AG04449 (cell line): ENCODE results near the gene MYO15A.
A peak's percentile ranks its signal among the peaks of the same experiment; 100 is the strongest.
"Not testable (repeated sequence)": the region's sequence is repeated elsewhere in the genome, so short reads cannot be mapped to it uniquely, and the experiment has no call there.

Source experiments
- CTCF ChIA-PET: fragments of 350-600 bp; formaldehyde crosslinking; extraction: SDS; loops from one replicate; lab custom pipeline; 2021; ENCODE audit warnings: antibody characterized with exemption; lab: Yijun Ruan, JAX
- POLR2A ChIA-PET: fragments of 400-600, 350-600 bp; formaldehyde crosslinking; extraction: SDS; loops from one replicate; lab custom pipeline; 2020; ENCODE audit warnings: antibody characterized with exemption, inconsistent platforms; lab: Yijun Ruan, JAX
- DNase-seq: peaks from one replicate; pipeline ENCODE4 v3.0.0-alpha.2; 2010; ENCODE audit warnings: low read depth, low spot score
- H3K4me3 ChIP-seq: 2 replicates; pipeline ENCODE4 v1.5.1; 2011; ENCODE audit warnings: low read depth, mild to moderate bottlenecking, control low read depth, low read length
- CTCF ChIP-seq: IDR thresholded peaks from one replicate; pipeline ENCODE4 v1.5.1; 2011; ENCODE audit warnings: mild to moderate bottlenecking, moderate library complexity, low read length, control low read depth, inconsistent platforms; ENCODE audit not compliant: insufficient read depth; ENCODE audit errors: missing control alignments

MYO15A gene

GRCh38 chr17:18206962-18207361 lies 98.4 kb downstream of the MYO15A start:
- ChIA-PET POLR2A (no interaction called here), CTCF (interaction anchor here (1.0 to 7.6 kb wide), 2 partner anchors 10 to 64 kb away, joined by 4 to 49 read pairs; no protein-coding TSS in a partner anchor)
- no peak overlapping the region for H3K4me3 ChIP-seq
- TF ChIP-seq CTCF, result no peak
- DNase-seq, result no peak

- no peak for TF ChIP-seq CTCF
- POLR2A ChIA-PET, result interaction anchor here (0.6 kb wide), 1 partner anchor 10 kb away, joined by 3 read pairs; no protein-coding TSS in a partner anchor
- DNase-seq, result no peak
- no peak overlapping the region for H3K4me3 ChIP-seq
- CTCF ChIA-PET, result interaction anchor here (7.6 kb wide), 1 partner anchor 9 kb away, joined by 49 read pairs; no protein-coding TSS in a partner anchor
These were observed 99.5 kb downstream of the MYO15A start for GRCh38 chr17:18208092-18208491.

GRCh38 chr17:18213666-18214270 lies 105.2 kb downstream of the MYO15A start:
- POLR2A ChIA-PET, result no interaction called here
- DNase-seq, result no peak
- TF ChIP-seq CTCF, result no peak
- no peak overlapping the region for H3K4me3 ChIP-seq
- CTCF ChIA-PET, result no interaction called here

- H3K4me3 ChIP-seq, DNase-seq: not testable (repeated sequence)
- ChIA-PET CTCF (interaction anchor here (1.0 to 6.1 kb wide), 6 partner anchors 10 to 76 kb away, joined by 3 to 49 read pairs (median 4); no protein-coding TSS in a partner anchor), POLR2A (interaction anchor here (1.9 kb wide), 1 partner anchor 33 kb away, joined by 5 read pairs; the partner anchor contains the start of gene ALKBH5)
These were observed 108.3 kb downstream of the MYO15A start for GRCh38 chr17:18216906-18217305.

GRCh38 chr17:18217412-18218015 lies 109.0 kb downstream of the MYO15A start:
- peak; percentile 94 for TF ChIP-seq CTCF
- H3K4me3 ChIP-seq, result no peak overlapping the region
- POLR2A ChIA-PET, result interaction anchor here (1.9 kb wide), 1 partner anchor 34 kb away, joined by 5 read pairs; the partner anchor contains the start of gene ALKBH5
- DNase-seq, result no peak
- CTCF ChIA-PET, result interaction anchor here (0.7 to 6.1 kb wide), 15 partner anchors 9 to 279 kb away, joined by 3 to 49 read pairs (median 3); no protein-coding TSS in a partner anchor

- TF ChIP-seq CTCF, result no peak
- no peak overlapping the region for H3K4me3 ChIP-seq
- CTCF ChIA-PET, result interaction anchor here (0.6 to 6.1 kb wide), 8 partner anchors 12 to 739 kb away, joined by 3 to 49 read pairs (median 4); no protein-coding TSS in a partner anchor
- DNase-seq, result no peak
- POLR2A ChIA-PET, result interaction anchor here (0.6 kb wide), 2 partner anchors 11 to 22 kb away, joined by 3 read pairs; no protein-coding TSS in a partner anchor
These were observed 110.3 kb downstream of the MYO15A start for GRCh38 chr17:18218756-18219415.
